Peyer's patch (tissue), 4 donors: ENCODE results near the gene NOTCH4.

ENCODE experiments used
- CTCF ChIP-seq, 6 experiments: fragments of 450-650 bp in 4 of 6; fragments of 200-600 bp in 2 of 6; sonication (generic) in 1 of 6; IDR thresholded peaks; one replicate each; pipeline ENCODE4 v1.5.1; 2017 to 2019; ENCODE audit warnings: antibody characterized with exemption in 6 of 6, mild to moderate bottlenecking in 3 of 6, moderate library complexity in 1 of 6
- POLR2A ChIP-seq, 2 donors: fragments of 450-650 bp; IDR thresholded peaks; one replicate each; pipeline ENCODE4 v1.5.1; 2017; ENCODE audit warnings: antibody characterized with exemption in 2 of 2, mild to moderate bottlenecking in 2 of 2, moderate library complexity in 2 of 2

GRCh38 chr6:32175322-32175710, 48.6 kb downstream of the NOTCH4 start:
- no peak for TF ChIP-seq CTCF (IDR thresholded peaks at IDR 0.05)
- no peak for TF ChIP-seq POLR2A (IDR thresholded peaks at IDR 0.05)
